C4-2B (cell line): Measurements from ENCODE around the gene LOXHD1.

Experiments used
- CTCF ChIP-seq: fragments of 450-650 bp; conservative IDR thresholded peaks from 2 replicates; pipeline ENCODE4 v1.5.1; 2017; ENCODE audit warnings: mild to moderate bottlenecking
- ZFX ChIP-seq: fragments of 450-650 bp; IDR thresholded peaks from 2 replicates; pipeline ENCODE4 v1.6.1; 2017

- TF ChIP-seq CTCF (no peak), ZFX (no peak)
Observed at GRCh38 chr18:46625069-46625468, 32.0 kb downstream of the LOXHD1 start.
